Thyroid gland (tissue), 4 donors: ENCODE results near the gene SOD1.

Source experiments
- POLR2A ChIP-seq, 2 donors: fragments of 450-650 bp; IDR thresholded peaks; one replicate each; pipeline ENCODE4 v1.6.1; 2017; ENCODE audit warnings: antibody characterized with exemption in 2 of 2, mild to moderate bottlenecking in 2 of 2, moderate library complexity in 1 of 2
- TF ChIP-seq, protein P1 (sequence below), 6 experiments: fragments of 200-600 bp in 3 of 6; fragments of 450-650 bp in 3 of 6; sonication (generic) in 3 of 6; IDR thresholded peaks; one replicate each; pipeline ENCODE4 v1.5.1; 2016 to 2019; ENCODE audit warnings: antibody characterized with exemption in 6 of 6, mild to moderate bottlenecking in 2 of 6, inconsistent platforms in 1 of 6, moderate library complexity in 1 of 6

DNA sequence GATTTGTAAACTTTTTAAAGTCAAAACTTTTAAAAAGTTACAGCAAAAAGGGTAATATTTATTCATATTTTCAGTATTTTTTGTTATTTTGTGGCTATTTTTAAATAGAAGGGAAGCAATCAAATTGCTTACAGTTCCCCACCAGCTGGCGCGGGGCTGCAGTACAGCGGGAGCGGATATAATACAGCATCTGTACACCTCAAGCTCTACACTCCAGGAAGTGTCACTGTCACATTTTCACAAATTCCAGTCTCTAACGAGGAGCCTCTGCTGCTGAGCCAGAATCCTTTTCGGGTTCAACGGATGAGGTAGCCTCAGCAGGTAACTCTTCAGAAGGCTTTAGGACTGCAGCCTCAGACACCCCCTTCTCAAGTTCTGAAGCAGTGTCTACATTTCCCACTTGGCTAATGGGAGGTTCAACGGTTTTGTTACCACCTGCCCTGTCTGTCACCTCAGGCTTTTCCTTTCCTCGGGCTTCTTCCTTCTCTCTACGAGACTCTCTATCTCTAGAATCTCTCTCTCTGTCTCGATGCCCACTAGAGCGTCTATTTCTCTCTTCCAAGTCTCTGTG lies 11.7 kb downstream of the SOD1 start:
- TF ChIP-seq, protein P1, sequence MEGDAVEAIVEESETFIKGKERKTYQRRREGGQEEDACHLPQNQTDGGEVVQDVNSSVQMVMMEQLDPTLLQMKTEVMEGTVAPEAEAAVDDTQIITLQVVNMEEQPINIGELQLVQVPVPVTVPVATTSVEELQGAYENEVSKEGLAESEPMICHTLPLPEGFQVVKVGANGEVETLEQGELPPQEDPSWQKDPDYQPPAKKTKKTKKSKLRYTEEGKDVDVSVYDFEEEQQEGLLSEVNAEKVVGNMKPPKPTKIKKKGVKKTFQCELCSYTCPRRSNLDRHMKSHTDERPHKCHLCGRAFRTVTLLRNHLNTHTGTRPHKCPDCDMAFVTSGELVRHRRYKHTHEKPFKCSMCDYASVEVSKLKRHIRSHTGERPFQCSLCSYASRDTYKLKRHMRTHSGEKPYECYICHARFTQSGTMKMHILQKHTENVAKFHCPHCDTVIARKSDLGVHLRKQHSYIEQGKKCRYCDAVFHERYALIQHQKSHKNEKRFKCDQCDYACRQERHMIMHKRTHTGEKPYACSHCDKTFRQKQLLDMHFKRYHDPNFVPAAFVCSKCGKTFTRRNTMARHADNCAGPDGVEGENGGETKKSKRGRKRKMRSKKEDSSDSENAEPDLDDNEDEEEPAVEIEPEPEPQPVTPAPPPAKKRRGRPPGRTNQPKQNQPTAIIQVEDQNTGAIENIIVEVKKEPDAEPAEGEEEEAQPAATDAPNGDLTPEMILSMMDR (IDR thresholded peaks at IDR 0.05), result no peak
- TF ChIP-seq POLR2A (IDR thresholded peaks at IDR 0.05), result no peak
